ENCODE measurements around the gene PEX1.

PEX1 gene

GRCh38 chr7:92523110-92523509 is 5.2 kb downstream of the PEX1 start:
- TF ChIP-seq CTCF (conservative IDR thresholded peaks at IDR 0.05) (no peak), ZFX (IDR thresholded peaks at IDR 0.05) (no peak)
- no peak overlapping the region for H3K27ac ChIP-seq

GRCh38 chr7:92520024-92520423 is 8.3 kb downstream of the PEX1 start:
- no peak overlapping the region for H3K27ac ChIP-seq
- TF ChIP-seq ZFX (IDR thresholded peaks at IDR 0.05) (no peak), CTCF (conservative IDR thresholded peaks at IDR 0.05) (no peak)

GRCh38 chr7:92517631-92518030 is 10.7 kb downstream of the PEX1 start:
- no peak overlapping the region for H3K27ac ChIP-seq
- TF ChIP-seq ZFX (IDR thresholded peaks at IDR 0.05), result no peak
- TF ChIP-seq CTCF (conservative IDR thresholded peaks at IDR 0.05), result no peak

GRCh38 chr7:92513167-92513902 is 15.0 kb downstream of the PEX1 start:
- no peak overlapping the region for H3K27ac ChIP-seq
- no peak for TF ChIP-seq ZFX (IDR thresholded peaks at IDR 0.05)
- no peak for TF ChIP-seq CTCF (conservative IDR thresholded peaks at IDR 0.05)

GRCh38 chr7:92508946-92509345 is 19.4 kb downstream of the PEX1 start:
- no peak overlapping the region for H3K27ac ChIP-seq
- TF ChIP-seq ZFX (IDR thresholded peaks at IDR 0.05) (no peak), CTCF (conservative IDR thresholded peaks at IDR 0.05) (no peak)

- TF ChIP-seq CTCF (conservative IDR thresholded peaks at IDR 0.05) (no peak), ZFX (IDR thresholded peaks at IDR 0.05) (no peak)
- H3K27ac ChIP-seq, result no peak overlapping the region
Observed at GRCh38 chr7:92506363-92506762, 22.0 kb downstream of the PEX1 start.

- TF ChIP-seq ZFX (IDR thresholded peaks at IDR 0.05) (no peak), CTCF (conservative IDR thresholded peaks at IDR 0.05) (no peak)
Observed at GRCh38 chr7:92504563-92504962, 23.8 kb downstream of the PEX1 start.

More at GRCh38 chr7:92504563-92504962, 23.8 kb downstream of the PEX1 start:
- no peak overlapping the region for H3K27ac ChIP-seq
